Activated naive CD4-positive, alpha-beta T cell treated with anti-CD3 and anti-CD28 coated beads, Interleukin-2, amount 50 U/mL, for 24 hours (primary cell): ENCODE results near the gene SLFN5.
"Not testable (repeated sequence)": the region's sequence is repeated elsewhere in the genome, so short reads cannot be mapped to it uniquely, and the experiment has no call there.

Experiments used
- H3K27ac Mint-ChIP-seq: one replicate; pipeline ENCODE4 v1.8.0; 2021; ENCODE audit warnings: mild to moderate bottlenecking, mixed read lengths
- H3K27me3 Mint-ChIP-seq: one replicate; pipeline ENCODE4 v1.8.0; 2021; ENCODE audit warnings: mixed read lengths
- H3K36me3 Mint-ChIP-seq: one replicate; pipeline ENCODE4 v1.8.0; 2021; ENCODE audit warnings: mixed read lengths
- H3K4me1 Mint-ChIP-seq: one replicate; pipeline ENCODE4 v1.8.0; 2021; ENCODE audit warnings: mixed read lengths
- H3K4me3 Mint-ChIP-seq: one replicate; pipeline ENCODE4 v1.8.0; 2021; ENCODE audit warnings: mild to moderate bottlenecking, mixed read lengths
- H3K9me3 Mint-ChIP-seq: one replicate; pipeline ENCODE4 v1.8.0; 2021; ENCODE audit warnings: mixed read lengths

SLFN5 gene

DNA sequence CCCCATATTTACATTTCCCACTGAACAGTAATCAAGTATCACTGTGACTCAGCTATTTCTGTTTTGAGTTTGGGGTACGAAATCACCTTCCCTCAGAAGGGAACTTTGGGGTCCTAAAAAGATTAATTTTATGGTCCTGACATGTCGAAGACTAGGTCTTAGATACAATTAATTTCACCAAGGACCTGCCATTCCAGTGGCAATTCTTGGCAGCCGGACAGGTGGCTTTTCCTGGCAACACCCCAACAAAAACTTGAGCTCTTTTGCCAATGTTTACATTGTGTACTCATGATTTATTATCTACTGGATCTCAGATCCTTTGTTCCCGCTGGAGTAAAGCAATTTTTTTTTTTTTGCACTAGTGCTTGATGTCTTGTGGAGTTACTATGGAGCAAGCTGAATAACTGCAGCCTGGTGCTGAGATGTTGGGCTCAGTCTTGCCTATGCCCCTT lies 14.4 kb downstream of the SLFN5 start:
- no peak overlapping the region for H3K4me3 Mint-ChIP-seq
- H3K4me1 Mint-ChIP-seq: peaks cover 78% of the 10 kb centered on the region
- no peaks in the 10 kb centered on the region for H3K27me3 Mint-ChIP-seq
- H3K27ac Mint-ChIP-seq: peak overlapping the region; percentile 94
- H3K36me3 Mint-ChIP-seq: peaks cover 20% of the 10 kb centered on the region
- H3K9me3 Mint-ChIP-seq: no peaks in the 10 kb centered on the region

DNA sequence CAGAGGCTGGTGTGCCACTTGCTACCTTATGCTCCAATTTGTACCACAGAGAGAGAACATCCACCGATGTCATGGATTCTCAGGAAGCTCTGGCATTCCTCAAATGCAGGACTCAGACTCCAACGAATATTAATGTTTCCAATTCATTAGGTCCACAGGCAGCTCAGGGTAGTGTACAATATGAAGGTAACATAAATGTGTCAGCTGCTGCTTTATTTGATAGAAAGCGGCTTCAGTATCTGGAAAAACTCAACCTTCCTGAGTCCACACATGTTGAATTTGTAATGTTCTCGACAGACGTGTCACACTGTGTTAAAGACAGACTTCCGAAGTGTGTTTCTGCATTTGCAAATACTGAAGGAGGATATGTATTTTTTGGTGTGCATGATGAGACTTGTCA lies 16.1 kb downstream of the SLFN5 start:
- Mint-ChIP-seq H3K27me3 (no peaks in the 10 kb centered on the region), H3K9me3 (no peaks in the 10 kb centered on the region), H3K36me3 (peaks cover 22% of the 10 kb centered on the region), H3K27ac (peak overlapping the region; percentile 87), H3K4me1 (peaks cover 77% of the 10 kb centered on the region), H3K4me3 (no peak overlapping the region)

DNA sequence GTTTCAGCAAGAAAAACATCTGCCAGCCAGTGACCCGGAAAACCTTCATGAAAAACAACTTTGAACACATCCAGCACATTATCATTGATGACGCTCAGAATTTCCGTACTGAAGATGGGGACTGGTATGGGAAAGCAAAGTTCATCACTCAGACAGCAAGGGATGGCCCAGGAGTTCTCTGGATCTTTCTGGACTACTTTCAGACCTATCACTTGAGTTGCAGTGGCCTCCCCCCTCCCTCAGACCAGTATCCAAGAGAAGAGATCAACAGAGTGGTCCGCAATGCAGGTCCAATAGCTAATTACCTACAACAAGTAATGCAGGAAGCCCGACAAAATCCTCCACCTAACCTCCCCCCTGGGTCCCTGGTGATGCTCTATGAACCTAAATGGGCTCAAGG lies 22.2 kb downstream of the SLFN5 start:
- H3K27ac Mint-ChIP-seq: peak overlapping the region; percentile 92
- H3K4me1 Mint-ChIP-seq: peaks cover 75% of the 10 kb centered on the region
- H3K9me3 Mint-ChIP-seq: no peaks in the 10 kb centered on the region
- no peak overlapping the region for H3K4me3 Mint-ChIP-seq
- no peaks in the 10 kb centered on the region for H3K27me3 Mint-ChIP-seq
- H3K36me3 Mint-ChIP-seq: peaks cover 22% of the 10 kb centered on the region

DNA sequence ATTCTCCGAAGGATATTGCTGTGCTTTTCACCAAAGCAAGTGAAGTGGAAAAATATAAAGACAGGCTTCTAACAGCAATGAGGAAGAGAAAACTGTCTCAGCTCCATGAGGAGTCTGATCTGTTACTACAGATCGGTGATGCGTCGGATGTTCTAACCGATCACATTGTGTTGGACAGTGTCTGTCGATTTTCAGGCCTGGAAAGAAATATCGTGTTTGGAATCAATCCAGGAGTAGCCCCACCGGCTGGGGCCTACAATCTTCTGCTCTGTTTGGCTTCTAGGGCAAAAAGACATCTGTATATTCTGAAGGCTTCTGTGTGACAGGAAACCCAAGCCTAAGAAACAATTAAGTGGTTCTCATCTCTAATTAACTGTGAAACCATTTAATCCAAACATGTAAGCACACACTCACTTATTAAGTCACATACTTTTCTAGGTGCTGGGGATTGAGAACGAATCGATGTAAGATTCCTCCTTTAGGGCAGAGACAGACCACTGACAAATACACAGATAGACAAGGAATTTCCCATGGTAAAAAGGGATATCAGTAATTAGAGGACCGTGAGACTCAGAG lies 22.8 kb downstream of the SLFN5 start:
- Mint-ChIP-seq H3K27ac (peak overlapping the region; percentile 92), H3K9me3 (no peaks in the 10 kb centered on the region), H3K4me3 (peak overlapping the region; percentile 9), H3K27me3 (no peaks in the 10 kb centered on the region), H3K4me1 (peaks cover 76% of the 10 kb centered on the region), H3K36me3 (peaks cover 24% of the 10 kb centered on the region)

DNA sequence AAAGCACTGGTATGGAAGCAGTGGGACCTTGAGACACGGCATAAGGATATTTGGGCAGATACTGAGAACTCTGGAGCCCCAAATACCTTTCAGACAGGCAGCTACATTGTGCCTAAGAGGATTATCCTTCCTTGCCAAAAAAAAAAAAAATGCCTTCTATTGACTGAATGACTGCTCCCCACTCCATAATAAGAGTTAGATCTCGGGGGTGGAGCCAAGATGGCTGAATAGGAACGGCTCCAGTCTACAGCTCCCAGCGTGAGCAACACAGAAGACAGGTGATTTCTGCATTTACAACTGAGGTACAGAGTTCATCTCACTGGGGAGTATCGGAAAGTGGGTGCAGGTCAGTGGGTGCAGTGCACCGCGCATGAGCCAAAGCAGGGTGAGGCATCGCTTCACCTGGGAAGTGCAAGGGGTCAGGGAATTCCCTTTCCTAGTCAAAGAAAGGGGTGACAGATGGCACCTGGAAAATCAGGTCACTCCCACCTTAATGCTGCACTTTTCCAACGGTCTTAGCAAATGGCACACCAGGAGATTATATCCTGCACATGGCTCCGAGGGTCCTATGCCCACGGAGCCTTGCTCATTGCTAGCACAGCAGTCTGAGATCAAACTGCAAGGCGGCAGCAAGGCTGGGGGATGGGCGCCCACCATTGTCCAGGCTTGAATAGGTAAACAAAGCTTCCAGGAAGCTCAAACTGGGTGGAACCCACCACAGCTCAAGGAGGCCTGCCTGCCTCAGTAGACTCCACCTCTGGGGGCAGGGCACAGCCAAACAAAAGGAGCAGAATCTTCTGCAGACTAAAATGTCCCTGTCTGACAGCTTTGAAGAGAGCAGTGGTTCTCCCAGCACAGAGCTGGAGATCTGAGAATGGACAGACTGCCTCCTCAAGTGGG lies 31.5 kb downstream of the SLFN5 start:
- Mint-ChIP-seq H3K4me3 (peak overlapping the region; percentile 71), H3K4me1 (peaks cover 74% of the 10 kb centered on the region), H3K27ac (peak overlapping the region; percentile 67), H3K36me3 (peaks cover 20% of the 10 kb centered on the region)
- H3K9me3 Mint-ChIP-seq, H3K27me3 Mint-ChIP-seq: not testable (repeated sequence)

DNA sequence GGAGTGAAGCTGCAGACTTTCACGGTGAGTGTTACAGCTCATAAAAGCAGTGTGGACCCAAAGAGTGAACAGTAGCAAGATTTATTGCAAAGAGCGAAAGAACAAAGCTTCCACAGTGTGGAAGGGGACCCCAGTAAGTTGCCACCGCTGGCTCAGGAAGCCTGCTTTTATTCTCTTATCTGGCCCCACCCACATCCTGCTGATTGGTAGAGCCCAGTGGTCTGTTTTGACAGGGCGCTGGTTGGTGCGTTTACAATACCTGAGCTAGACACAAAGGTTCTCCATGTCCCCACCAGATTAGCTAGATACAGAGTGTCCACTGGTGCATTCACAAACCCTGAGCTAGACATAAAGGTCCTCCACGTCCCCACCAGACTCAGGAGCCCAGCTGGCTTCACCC lies 35.6 kb downstream of the SLFN5 start:
- not testable (repeated sequence) for H3K27ac Mint-ChIP-seq, H3K27me3 Mint-ChIP-seq, H3K4me3 Mint-ChIP-seq, H3K9me3 Mint-ChIP-seq
- Mint-ChIP-seq H3K4me1 (peaks cover 44% of the 10 kb centered on the region), H3K36me3 (peaks cover 12% of the 10 kb centered on the region)

DNA sequence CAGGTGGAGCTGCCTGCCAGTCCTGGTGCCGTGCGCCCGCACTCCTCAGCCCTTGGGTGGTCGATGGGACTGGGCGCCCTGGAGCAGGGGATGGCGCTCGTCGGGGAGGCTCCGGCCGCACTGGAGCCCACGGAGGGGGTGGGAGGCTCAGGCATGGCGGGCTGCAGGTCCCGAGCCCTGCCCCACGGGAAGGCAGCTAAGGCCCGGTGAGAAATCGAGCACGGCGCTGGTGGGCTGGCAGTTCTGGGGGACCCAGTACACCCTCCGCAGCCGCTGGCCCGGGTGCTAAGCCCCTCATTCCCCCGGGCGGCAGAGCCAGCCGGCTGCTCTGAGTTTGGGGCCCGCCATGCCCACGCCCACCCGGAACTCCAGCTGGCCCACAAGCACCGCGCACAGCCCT lies 36.0 kb downstream of the SLFN5 start:
- H3K36me3 Mint-ChIP-seq: peaks cover 11% of the 10 kb centered on the region
- not testable (repeated sequence) for H3K27me3 Mint-ChIP-seq, H3K27ac Mint-ChIP-seq, H3K9me3 Mint-ChIP-seq, H3K4me3 Mint-ChIP-seq
- peaks cover 40% of the 10 kb centered on the region for H3K4me1 Mint-ChIP-seq

DNA sequence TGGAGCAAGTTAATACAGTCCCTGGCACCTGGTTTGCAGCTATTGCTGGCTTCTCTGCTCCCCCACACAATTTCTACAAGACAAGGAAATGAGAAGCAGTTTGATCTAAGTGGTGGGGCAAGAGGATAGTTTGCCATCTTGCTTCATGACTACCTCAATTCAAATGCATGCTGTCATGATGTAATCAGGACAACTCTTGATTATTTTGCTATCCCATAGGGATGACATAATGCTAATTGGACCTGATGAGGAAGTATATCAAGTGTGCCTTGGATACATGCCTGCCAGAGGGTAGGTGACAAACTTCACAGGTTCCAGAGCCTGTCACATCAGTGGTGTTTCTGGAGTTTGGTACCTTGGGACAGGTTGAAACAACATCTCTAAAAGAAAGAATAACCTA lies 40.9 kb downstream of the SLFN5 start:
- no peak overlapping the region for H3K4me3 Mint-ChIP-seq
- H3K27ac Mint-ChIP-seq: no peak overlapping the region
- H3K27me3 Mint-ChIP-seq: no peaks in the 10 kb centered on the region
- peaks cover 1% of the 10 kb centered on the region for H3K9me3 Mint-ChIP-seq
- H3K4me1 Mint-ChIP-seq: peaks cover 42% of the 10 kb centered on the region
- no peaks in the 10 kb centered on the region for H3K36me3 Mint-ChIP-seq

DNA sequence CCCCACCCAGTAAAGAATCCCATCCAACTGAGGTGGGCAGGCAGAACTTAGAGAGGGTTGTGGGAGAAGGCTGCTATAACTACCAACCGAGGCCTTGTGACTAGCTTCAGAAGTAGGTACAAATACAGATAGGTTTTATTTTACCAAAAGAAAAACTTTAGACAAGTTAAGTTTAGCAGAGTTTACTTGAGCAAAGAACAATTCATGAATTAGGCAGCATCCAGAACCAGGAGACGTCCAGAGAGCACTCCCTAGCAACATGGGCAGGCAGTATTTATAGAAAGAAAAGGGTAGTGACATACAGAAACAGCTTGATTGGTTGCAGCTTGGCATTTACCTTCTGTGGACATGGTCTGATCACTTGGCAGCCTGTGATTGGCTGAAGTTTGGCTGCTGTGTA lies 42.1 kb downstream of the SLFN5 start:
- Mint-ChIP-seq H3K27me3 (no peaks in the 10 kb centered on the region), H3K4me1 (peaks cover 54% of the 10 kb centered on the region), H3K4me3 (no peak overlapping the region), H3K27ac (no peak overlapping the region), H3K36me3 (peaks cover 4% of the 10 kb centered on the region), H3K9me3 (peaks cover 8% of the 10 kb centered on the region)

DNA sequence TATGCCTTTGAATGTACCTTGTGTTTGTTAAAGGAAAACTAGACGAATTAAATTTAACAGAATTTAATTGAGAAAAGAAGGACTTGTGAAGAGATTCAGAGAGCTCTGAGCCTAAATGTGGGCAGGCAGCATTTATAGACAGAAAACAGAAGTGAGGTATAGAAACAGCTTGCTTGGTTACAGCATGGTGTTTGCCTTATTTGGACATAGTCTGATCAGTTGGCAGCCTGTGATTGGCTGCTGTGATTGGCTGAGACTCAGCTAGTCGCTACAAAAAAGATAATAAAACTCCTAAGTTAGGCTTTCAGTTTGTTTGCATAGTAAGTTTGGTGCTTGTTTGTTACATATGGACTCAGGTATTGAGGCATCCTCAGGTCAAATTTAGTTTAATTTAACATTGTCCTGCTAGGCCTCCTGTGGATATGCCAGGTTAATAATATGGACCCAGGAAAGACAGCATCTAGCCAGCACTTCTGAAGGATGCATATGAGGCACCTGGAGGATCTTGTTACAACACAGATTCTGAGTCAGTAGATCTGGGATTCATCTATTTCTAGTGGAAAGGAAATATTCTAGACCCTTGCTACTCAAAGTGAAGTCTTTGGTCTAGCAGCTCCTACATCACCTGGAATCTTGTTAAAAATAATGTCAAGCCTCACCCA lies 43.4 kb downstream of the SLFN5 start:
- peak overlapping the region; percentile 88 for H3K27ac Mint-ChIP-seq
- H3K4me3 Mint-ChIP-seq: peak overlapping the region; percentile 5
- H3K4me1 Mint-ChIP-seq: peaks cover 59% of the 10 kb centered on the region
- peaks cover 8% of the 10 kb centered on the region for H3K9me3 Mint-ChIP-seq
- no peaks in the 10 kb centered on the region for H3K27me3 Mint-ChIP-seq
- peaks cover 4% of the 10 kb centered on the region for H3K36me3 Mint-ChIP-seq

DNA sequence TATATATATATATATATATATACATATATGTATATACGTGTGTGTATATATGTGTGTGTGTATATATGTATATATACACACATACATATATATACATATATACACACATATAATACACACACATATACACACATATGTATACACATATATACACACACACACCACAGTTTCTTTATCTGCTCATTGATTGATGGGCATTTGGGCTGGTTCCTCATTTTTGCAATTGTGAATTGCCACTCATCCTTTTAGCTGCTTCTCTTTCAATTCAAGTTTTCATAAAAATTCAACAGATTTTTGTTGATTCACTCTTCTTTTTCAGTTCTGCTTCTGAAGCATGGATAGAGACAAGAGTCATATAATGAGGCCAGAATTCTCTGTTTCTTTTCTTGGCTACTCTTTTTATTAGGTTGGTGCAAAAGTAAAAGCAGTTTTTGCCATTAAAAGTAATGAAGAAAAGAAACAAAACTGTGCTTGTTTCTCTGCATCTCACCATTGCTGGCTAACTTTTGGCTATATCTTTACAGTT lies 44.5 kb downstream of the SLFN5 start:
- Mint-ChIP-seq H3K27me3 (no peaks in the 10 kb centered on the region), H3K27ac (no peak overlapping the region), H3K9me3 (peaks cover 8% of the 10 kb centered on the region), H3K4me1 (peaks cover 63% of the 10 kb centered on the region), H3K4me3 (no peak overlapping the region), H3K36me3 (peaks cover 4% of the 10 kb centered on the region)

DNA sequence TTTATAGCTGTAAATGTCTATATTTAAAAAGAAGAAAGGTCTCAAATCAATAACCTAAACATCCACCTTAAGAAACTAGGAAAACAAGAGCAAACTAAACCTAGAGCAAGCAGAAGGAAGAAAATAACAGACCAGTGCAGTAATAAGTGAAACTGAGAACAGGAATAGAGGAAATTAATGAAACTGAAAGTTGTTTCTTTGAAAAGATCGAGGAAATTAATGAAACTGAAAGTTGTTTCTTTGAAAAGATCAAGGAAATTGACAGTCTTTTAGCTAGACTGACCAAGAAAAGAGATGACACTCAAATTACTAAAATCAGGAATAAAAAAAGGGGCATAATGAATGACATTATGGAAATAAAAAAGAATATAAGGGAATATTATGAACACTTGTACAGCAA lies 46.4 kb downstream of the SLFN5 start:
- H3K9me3 Mint-ChIP-seq: peaks cover 8% of the 10 kb centered on the region
- H3K36me3 Mint-ChIP-seq: peaks cover 4% of the 10 kb centered on the region
- H3K4me1 Mint-ChIP-seq: peaks cover 63% of the 10 kb centered on the region
- peak overlapping the region; percentile 93 for H3K27ac Mint-ChIP-seq
- H3K4me3 Mint-ChIP-seq: peak overlapping the region; percentile 85
- H3K27me3 Mint-ChIP-seq: no peaks in the 10 kb centered on the region

DNA sequence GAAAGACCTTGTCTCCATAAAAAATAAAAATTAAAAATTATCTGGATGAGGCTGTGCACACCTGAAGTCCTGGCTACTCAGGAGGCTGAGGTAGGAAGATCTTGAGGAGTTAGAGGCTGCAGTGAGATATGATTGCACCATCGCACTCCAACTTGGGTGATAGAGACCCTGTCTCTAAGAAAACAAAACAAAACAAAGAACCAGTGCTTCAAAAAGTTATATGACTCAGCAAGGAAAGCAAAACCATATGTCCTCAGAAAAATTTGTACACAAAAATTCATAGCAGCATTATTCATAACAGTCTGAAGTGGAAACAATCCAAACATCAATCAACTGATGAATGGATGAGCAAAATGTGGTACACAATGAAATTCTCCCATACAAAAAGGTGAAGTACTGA lies 48.9 kb downstream of the SLFN5 start:
- peaks cover 39% of the 10 kb centered on the region for H3K4me1 Mint-ChIP-seq
- no peaks in the 10 kb centered on the region for H3K27me3 Mint-ChIP-seq
- peaks cover 14% of the 10 kb centered on the region for H3K9me3 Mint-ChIP-seq
- H3K4me3 Mint-ChIP-seq: no peak overlapping the region
- H3K36me3 Mint-ChIP-seq: peaks cover 9% of the 10 kb centered on the region
- H3K27ac Mint-ChIP-seq: no peak overlapping the region

DNA sequence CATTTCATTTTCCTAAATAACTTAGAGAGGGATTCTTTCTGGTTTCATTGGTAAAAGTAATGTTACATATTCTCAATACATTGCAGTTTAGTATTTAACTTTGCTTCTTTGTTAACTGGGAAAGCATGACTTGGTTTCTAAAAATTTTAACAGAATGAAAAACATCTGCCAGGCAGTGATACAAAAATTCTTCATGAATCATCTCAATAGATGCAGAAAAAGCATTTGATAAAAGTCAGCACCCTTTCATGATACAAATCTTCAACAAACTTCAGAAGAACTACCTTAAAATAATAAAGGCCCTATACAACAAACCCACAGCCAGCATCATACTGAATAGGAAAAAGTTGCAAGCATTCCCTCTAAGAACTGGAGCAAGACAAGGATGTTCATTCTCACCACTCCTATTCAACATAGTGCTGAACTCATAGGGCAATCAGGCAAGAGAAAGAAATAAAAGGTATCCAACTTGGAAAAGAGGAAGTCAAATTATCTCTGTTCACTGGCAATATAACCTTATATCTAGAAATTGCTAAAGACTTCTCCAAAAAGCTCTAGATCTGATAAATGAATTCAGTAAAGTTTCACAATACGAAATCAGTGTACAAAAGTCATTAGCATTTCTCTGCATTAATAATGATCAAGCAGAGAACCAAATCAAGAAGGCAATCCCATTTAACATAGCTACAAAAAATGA lies 50.4 kb downstream of the SLFN5 start:
- H3K4me1 Mint-ChIP-seq: peaks cover 25% of the 10 kb centered on the region

DNA sequence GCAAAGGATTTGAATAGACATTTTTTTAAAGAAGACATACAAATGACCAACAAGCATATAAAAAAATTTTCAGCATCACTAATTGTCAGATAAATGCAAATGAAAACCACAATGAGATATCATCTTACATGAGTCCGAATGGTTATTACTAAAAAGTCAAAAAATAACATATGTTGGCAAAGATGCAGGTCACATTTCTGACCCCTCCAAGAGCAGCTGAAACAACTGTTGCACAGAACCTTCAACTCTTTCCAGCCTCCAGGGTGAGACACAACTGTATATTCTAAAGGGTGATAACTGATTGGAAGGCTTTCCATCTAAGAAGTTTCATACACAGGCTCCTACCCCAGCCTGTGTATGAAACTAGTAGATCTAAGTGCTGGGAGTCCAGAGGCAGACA lies 51.9 kb downstream of the SLFN5 start:
- Mint-ChIP-seq H3K27ac (no peak overlapping the region), H3K27me3 (no peaks in the 10 kb centered on the region), H3K9me3 (peaks cover 6% of the 10 kb centered on the region), H3K4me1 (peaks cover 17% of the 10 kb centered on the region), H3K36me3 (peaks cover 7% of the 10 kb centered on the region), H3K4me3 (no peak overlapping the region)

More for the DNA sequence above, 50.4 kb downstream of the SLFN5 start:
- Mint-ChIP-seq H3K27me3 (no peaks in the 10 kb centered on the region), H3K9me3 (peaks cover 14% of the 10 kb centered on the region), H3K36me3 (peaks cover 9% of the 10 kb centered on the region), H3K27ac (no peak overlapping the region), H3K4me3 (no peak overlapping the region)
